GM19099 (cell line): ENCODE results near the gene GABRR1.

Experiments used
- POLR2A ChIP-seq: IDR thresholded peaks from 3 replicates; pipeline ENCODE4 v1.6.1; 2011; ENCODE audit warnings: low read depth; ENCODE audit not compliant: insufficient read length; ENCODE audit errors: extremely low read depth

The GABRR1 gene

DNA sequence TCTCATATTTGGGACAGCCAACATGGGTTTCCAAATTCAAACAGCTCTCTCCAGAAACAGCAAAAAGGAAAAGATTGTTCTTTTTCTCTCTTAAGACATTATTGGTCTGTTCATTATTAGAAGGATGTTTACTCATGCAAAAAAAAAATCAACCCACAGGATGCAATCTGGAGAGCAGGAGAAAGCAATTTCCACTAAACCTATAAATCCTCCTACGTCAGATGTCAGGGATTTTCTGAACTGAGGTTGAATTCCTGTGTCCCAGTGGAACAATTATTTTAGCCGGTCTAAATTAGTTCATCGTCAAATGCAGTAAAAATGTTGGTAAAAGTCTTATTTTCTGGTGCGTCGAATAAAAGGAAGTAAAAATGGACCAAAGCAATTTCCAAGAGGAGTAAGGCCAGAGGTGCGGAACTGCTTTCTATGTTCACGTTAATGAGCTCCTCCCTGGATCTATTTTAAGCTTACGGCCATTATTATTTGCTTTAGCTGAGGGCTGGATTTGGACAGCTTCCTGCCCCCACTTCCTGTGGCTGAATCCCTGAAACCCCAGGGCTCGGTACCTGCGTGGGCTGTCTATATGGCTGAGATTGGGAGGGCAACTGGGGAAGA is at the start of gene GABRR1:
Gene GABRR1 (minus strand): TSS at position 60 of the 612 bp plus-strand sequence. CDS start 36 bp downstream, at position 24.
- no peak for TF ChIP-seq POLR2A

DNA sequence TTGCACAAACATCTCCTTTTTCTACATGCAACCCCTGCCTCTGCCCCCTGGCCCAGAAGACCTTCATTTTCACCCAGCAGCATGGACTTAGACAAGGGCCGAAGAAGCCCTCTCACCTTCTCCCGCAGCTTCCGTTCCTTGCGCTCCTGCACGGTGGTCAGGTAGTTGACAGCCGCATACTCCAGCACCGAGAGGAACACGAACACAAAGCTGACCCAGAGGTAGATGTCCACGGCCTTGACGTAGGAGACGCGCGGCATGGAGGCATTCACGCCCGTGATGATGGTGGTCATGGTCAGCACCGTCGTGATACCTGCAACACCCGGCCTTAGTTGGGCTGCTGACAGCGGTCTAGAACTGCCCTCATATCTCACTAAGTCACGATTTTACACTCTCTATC is 47.1 kb upstream of the GABRR1 start:
- TF ChIP-seq POLR2A = no peak

DNA sequence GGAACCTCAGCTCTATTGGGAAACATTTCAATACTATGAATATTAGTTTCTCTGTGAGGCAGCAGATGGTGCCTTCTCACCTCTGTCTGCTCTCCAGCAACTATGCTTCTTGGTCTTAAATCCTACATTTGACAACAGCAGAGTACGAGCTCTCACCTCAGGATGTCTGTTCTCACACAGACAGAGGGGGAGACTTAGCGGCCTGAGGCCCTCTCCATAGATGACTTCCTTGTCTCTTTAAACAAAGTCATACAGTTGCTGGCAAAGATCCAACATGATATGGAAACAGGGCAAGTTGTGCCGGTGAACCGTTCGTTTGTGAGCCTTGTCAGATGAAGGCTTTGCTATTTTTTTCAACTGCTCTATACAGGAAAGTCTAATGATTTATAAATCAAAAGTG is 43.7 kb upstream of the GABRR1 start:
- TF ChIP-seq POLR2A = no peak

DNA sequence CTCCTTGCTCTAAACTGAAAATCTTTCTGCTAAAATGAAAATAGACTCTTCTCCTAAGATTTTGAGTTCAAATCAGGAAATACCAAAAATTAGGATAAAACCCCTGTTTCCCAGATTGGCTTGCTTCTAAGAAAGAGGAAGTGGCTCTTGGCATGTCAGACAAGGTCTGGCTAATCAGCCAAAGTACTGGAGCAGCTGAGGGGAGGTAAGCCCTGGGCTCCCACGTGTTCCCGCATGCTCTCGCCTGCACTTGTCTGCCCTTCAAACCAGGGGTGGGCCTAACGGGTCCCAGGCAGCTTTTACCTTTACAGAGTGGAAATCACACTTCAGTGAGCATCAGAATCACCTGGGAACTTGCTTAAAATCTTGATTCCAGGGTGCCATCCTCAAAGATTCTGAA is 43.2 kb upstream of the GABRR1 start:
- TF ChIP-seq POLR2A = no peak

DNA sequence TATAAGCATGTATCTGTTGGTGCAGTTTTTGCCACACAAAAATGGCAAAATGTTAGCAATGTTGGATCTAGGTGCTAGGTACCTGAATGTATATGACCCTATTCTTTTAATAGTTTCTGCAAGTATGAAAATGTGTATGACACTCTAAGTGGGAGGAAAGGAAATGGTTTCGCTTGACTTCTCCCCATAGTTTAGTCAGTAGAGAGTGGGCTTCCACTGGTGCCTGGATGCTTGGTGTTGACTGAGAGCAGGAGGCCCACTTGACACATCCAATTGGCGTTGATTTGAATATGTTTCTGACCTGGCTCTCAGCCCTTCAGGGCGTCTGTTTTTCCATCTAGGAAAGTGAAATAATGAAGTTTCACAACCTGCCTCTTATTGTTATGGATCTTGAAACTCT is 41.8 kb upstream of the GABRR1 start:
- no peak for TF ChIP-seq POLR2A

DNA sequence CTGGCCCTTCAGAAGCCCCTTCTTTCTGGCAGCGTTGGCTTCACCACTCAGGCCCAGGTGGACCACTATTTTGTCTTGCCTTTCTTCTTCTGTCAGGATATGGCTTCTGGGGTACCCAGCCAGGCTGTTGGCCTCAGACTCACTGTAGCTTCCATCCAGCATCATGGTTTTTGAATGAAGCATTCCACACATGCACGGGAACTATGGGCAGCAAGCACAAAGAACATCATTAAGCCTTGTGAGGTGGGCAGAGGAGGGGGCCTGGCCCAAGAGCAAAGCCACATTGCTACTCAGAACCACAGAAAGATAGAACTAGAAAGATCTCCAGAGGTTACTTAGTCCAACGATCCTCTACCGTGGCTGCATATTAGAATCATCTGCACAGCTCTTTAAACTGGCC is 40.6 kb upstream of the GABRR1 start:
- TF ChIP-seq POLR2A = no peak

DNA sequence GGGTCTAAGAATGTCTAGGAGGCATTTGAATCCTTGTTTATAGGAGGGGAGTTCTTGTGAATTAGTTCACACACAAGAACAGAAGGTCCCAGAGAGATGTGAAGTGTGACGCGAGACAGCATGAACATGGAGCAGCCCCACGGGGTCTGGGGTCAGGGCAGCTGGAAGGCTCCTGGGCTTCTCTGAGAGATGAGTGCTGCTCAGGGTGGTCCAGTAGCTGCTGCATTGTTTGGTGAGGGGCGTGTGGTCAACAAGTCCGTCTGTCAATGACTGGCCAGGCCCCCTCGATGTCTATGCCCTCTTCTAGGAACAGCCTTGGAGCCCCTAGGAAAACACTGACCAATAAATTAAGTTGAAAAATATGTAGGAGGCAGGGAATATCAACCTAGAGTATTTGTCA is 40.2 kb upstream of the GABRR1 start:
- no peak for TF ChIP-seq POLR2A

DNA sequence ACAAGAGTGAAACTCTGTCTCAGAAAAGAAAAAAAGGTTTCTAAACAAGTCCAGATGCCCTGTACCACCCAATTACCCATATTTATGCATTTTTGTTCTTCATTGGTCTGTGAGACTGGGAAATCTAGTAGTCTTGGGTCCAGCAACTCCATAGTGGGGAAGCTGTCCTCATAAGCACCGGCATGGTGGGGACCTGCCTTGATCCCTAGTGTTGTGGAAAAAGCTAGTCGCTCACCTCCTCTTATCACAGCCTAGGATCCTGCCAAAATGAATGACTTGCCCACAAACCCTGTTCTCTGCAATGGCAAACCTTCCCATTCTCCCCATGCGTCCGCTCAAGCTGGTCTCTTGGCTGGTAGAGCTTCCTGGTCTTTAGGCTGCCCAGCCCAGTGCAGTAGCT is 38.3 kb upstream of the GABRR1 start:
- no peak for TF ChIP-seq POLR2A

DNA sequence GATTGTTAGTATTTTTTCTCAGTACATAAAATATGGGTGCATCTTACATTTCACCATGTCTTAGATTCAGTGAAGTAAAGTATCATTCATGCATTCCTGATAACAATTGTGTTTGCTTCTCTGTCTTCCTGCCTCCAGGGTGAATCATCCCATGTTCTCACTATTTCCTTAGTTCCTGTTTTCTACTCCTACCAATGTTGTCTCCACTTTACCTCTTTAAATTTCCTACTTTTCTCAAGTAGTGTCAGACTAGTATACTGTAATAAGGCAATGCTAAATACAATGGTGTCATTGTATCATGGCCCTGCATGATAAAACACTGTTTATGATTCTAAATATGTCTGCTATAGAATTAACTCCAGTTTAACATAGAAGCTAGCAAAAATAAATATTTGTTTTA is 37.4 kb upstream of the GABRR1 start:
- no peak for TF ChIP-seq POLR2A

DNA sequence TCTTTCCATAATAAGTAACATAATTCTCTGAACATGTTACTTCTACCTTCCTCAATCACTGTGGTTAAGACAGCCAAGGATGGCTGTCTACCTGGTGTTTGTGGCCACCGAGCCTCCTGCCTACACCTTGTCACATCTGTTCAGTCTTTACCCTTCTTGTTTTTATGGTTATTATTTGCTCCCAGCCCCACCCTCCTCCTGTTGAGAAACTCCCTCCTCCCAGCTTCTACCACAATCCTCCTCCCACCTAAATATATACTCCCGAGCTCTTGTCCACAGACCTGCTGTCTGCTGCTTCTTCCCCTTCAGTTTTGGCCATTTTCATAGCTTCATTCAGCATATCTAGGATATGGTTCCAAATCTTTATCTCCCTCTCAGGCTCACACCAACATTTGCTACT is 35.7 kb upstream of the GABRR1 start:
- TF ChIP-seq POLR2A = no peak

DNA sequence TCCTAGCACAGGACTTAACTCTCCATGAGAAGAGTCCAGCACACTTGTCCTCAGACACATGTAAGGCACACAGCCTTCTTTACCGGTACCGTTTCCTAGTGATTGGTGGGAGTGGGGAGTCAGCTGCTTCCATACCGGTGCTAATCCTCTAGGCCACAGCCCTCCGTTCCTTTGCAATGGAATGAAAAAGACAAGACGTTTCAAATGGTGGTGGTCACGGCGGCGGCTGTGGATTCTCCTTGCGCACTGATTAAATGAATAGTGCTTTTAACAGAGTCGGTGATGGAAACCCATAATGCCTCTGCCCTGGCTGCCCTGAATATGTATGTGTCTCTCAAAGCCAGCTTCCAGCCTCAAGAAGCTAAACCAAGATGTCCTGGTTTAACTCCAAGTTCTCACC is 34.8 kb upstream of the GABRR1 start:
- TF ChIP-seq POLR2A = no peak

DNA sequence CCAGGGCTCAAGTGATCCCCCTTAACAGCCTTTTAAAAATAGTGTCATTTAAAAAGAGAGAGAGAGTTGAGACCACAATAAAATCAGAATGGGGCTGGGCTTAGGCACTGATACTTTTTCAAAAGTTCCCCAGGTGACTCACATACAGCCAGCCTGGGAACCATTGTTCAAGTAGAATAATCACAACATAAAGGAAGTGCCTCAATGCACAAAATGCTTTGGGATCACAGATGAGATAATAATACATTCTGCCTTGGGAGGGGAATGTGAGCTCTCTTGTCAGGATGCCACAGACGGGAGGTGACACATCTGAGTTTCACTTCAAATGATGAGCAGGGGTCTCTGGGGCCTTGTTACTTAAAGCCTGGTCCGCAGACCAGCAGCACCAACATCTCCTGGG is 34.0 kb upstream of the GABRR1 start:
- TF ChIP-seq POLR2A = no peak

DNA sequence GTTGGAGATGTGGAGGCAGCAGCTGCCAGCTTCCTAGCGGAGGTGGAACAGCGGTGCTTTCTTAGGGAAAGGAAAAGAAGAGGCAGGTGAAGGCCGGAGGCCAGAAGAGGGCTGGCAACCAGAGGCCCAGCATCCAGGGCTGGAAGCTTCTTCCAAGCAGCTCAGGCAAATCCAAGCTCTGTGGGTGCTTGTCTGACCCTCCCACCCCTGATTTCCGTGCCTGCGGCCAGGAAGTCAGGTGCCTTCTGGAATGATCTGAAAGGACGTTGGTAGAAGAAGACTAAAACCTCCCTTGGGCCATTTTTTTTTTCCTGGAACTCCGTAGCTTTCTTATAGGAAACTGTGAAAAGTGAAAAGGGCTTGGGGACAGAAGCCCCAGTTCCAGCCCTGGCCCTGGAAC is 33.1 kb upstream of the GABRR1 start:
- TF ChIP-seq POLR2A = no peak

DNA sequence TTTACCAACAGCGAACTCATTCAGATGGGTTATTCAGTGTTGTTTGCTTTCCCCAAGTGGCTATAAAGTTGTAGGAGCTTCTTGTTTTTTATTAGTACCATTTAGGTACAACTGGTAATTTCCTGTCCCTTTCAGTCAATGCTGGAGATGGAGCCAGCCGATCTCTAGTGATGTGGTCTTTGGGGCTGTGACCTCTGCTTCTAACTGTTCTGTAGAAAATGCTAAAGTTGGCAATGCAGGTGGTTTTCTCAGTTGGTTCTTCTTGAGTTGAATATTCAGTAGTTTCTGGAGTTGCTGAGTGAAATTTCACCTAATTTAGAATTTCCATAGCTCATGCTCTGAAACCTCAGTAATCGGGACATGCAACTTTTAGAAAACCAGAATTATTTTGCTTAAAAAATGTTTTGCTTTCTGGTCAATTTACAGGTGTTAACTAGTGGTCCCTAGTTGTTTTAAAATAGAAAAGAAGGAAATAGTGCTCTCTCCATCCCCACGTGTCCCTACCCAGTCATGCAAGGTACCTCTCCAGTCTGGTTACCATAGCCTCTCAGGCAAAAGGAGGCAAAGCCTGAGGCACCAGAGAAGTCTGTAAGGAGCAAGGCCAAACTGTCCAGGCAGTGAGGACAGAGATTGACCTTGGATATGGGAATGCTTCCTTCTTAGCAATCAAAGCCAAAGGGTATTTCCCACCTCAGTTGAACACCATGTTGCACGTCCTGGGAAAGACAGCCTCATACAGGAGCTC is 27.3 kb upstream of the GABRR1 start:
- no peak for TF ChIP-seq POLR2A

DNA sequence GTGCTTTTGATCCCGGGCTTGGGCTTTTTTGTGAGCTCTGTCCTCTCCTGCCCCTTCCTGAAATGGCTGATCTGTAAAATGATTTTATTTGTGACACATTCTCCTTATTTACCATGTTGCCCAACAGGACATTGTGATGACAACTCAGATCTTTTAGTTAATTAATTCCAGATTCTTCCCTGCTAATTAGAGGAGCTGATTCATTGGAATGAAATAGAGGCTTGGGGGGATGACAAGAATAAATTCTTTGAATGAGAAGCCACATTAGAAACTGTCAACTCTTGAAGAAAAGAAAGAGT is 26.1 kb upstream of the GABRR1 start:
- TF ChIP-seq POLR2A = no peak

DNA sequence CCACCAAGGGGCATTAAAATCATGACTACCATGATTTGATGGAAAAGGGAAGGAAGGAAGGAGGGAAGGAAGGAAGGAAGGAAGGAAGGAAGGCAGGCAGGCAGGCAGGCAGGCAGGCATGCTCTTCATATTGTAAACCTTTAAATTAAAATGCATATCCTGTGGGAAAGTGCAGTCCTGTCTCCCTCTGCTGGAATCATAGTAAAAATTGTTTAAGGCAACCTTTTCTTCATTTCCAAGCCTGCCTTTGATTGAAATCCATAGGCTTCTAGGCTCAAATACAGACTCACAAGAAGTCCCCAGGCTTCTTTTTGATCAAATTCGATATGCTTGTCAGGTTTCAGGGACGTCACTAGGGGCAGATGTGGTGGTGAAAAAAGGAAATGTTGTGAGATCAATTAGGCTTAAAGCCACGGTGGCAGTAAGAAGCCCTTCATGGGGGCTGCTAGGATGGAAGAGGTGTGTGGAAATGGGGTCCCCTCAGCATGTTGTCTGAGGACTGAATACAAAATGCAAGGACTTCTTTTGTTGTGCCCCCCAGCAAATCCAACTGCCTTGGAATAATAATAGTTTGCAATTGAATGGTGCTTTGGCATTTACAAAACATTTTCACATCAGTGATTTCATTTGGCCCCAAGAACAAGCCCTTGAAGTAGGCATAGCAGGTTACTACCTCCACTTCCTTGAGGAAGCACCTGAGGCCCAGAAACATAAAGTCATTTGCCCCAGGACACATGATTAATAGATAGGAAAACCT is 25.6 kb upstream of the GABRR1 start:
- TF ChIP-seq POLR2A = no peak

DNA sequence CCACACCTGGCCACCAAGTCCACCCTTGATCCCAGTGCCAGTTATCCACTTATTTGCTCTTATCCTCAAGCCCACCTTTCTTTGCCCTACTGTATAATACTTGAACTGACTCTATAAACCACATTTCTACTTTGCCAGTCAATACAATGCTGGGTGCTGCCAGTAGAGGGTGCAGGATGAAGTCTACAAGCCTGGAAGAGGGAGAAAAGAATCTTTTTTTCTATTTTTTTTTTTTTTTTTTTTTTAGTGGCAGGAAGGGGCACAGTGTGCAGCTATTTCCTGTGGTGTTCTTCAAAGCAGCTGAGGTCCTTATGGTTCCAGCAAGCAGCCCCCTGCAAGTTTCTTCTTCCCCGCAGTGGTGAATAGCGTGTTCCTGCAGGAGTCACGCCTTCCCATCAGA is 22.2 kb upstream of the GABRR1 start:
- TF ChIP-seq POLR2A = no peak

DNA sequence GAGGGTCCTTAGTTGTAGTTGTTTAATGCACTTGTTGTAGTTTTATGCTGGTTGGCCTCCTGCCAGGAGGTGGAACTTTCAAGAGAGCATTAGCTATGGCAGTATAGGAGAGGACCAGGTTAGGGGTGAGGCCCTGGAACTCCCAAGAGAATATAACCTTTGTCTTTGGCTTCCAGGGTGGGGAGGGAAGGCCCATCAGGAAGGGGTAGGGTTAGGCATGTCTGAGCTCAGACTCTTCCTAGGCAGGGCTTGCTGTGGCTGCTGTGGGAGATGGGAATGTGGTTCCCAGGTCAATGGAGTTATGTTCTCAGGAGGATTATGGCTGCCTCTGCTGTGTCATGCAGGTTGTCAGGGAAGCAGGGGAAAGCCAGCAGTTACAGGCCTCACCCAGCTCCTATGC is 20.0 kb upstream of the GABRR1 start:
- TF ChIP-seq POLR2A = no peak
